Keratinocyte (primary cell): ENCODE data around the gene CD7. TPM values are rescaled to one million over a fixed set of nuclear protein-coding genes. Genes with fewer than 3 reads are reported as not detected.
"Not testable (repeated sequence)": the region's sequence is repeated elsewhere in the genome, so short reads cannot be mapped to it uniquely, and the experiment has no call there.

ENCODE experiments used
- DNase-seq: peaks from one replicate; pipeline ENCODE4 v3.0.0-alpha.2; 2011; ENCODE audit warnings: low read depth, missing footprints, low spot score
- FAIRE-seq: peaks from 2 replicates; lab custom pipeline; 2011; peaks lifted over from hg19 to GRCh38; lab: Jason Lieb, UNC
- H2AFZ ChIP-seq: 2 replicates; pipeline ENCODE4 v1.6.0; 2012; ENCODE audit warnings: low read length, control low read depth, inconsistent platforms; ENCODE audit not compliant: control insufficient read depth
- H3K27ac ChIP-seq: 2 replicates; pipeline ENCODE4 v1.5.1; 2011; ENCODE audit warnings: low read length; ENCODE audit not compliant: control insufficient read depth, insufficient read depth
- H3K27me3 ChIP-seq: 3 replicates; pipeline ENCODE4 v1.6.0; 2011; ENCODE audit warnings: low read length; ENCODE audit not compliant: control insufficient read depth, insufficient read depth; ENCODE audit errors: extremely low read depth
- H3K36me3 ChIP-seq, 2 experiments: 2 replicates in 1 of 2; 3 replicates in 1 of 2; pipeline ENCODE4 v1.5.1; 2011; ENCODE audit warnings: low read length in 2 of 2, mild to moderate bottlenecking in 1 of 2; ENCODE audit not compliant: control insufficient read depth in 2 of 2, insufficient read depth in 2 of 2; ENCODE audit errors: extremely low read depth in 1 of 2
- H3K4me1 ChIP-seq: 3 replicates; pipeline ENCODE4 v1.5.1; 2011; ENCODE audit warnings: low read length; ENCODE audit not compliant: control insufficient read depth, insufficient read depth; ENCODE audit errors: extremely low read depth
- H3K4me2 ChIP-seq: 3 replicates; pipeline ENCODE4 v1.6.0; 2011; ENCODE audit warnings: low read depth, low read length; ENCODE audit not compliant: control insufficient read depth, insufficient read depth; ENCODE audit errors: extremely low read depth
- H3K4me3 ChIP-seq, 3 experiments: fragments of 200-600 bp in 1 of 3; sonication (generic) in 1 of 3; 2 replicates in 2 of 3; 3 replicates in 1 of 3; pipeline ENCODE4 v1.5.1; 2011 to 2016; ENCODE audit warnings: low read length in 3 of 3, mild to moderate bottlenecking in 3 of 3, control low read depth in 2 of 3, inconsistent platforms in 1 of 3, low read depth in 1 of 3, mixed read lengths in 1 of 3, mixed run types in 1 of 3, moderate library complexity in 1 of 3; ENCODE audit not compliant: control insufficient read depth in 2 of 3, insufficient read depth in 2 of 3; ENCODE audit errors: extremely low read depth in 1 of 3
- H3K79me2 ChIP-seq: 2 replicates; pipeline ENCODE4 v1.6.0; 2012; ENCODE audit warnings: low read length; ENCODE audit not compliant: control insufficient read depth, insufficient read depth
- H3K9ac ChIP-seq: 3 replicates; pipeline ENCODE4 v1.6.0; 2011; ENCODE audit warnings: low read length; ENCODE audit not compliant: control insufficient read depth, insufficient read depth; ENCODE audit errors: extremely low read depth
- H3K9me1 ChIP-seq: 3 replicates; pipeline ENCODE4 v1.6.0; 2011; ENCODE audit warnings: low read length; ENCODE audit not compliant: control insufficient read depth, insufficient read depth; ENCODE audit errors: extremely low read depth
- H3K9me3 ChIP-seq: 2 replicates; pipeline ENCODE4 v1.5.1; 2012; ENCODE audit warnings: low read depth, low read length; ENCODE audit not compliant: control insufficient read depth
- H4K20me1 ChIP-seq: 3 replicates; pipeline ENCODE4 v1.6.0; 2011; ENCODE audit warnings: low read length; ENCODE audit not compliant: control insufficient read depth, insufficient read depth; ENCODE audit errors: extremely low read depth
- EZH2 ChIP-seq: IDR thresholded peaks from one replicate; pipeline ENCODE4 v1.6.1; 2012; ENCODE audit warnings: inconsistent platforms, mild to moderate bottlenecking, low read length, moderate library complexity
- dilution Hi-C: fragments of 300-500 bp; cut with MboI; formaldehyde crosslinking; loops from one replicate; pipeline ENCODE4 v1.7.0; 2020; ENCODE audit warnings: low sequenced_read_pairs; ENCODE audit not compliant: extremely low pct_ligation_motif_present
- polyA plus RNA-seq, 5 experiments: library from polyadenylated mRNA; depleted of rRNA in 3 of 5; stranded (reverse) in 3 of 5; stranded (forward) in 1 of 5; unstranded in 1 of 5; fragments of >200 nt; gene quantifications; 1 replicate in 1 of 5; 2 replicates in 3 of 5; 3 replicates in 1 of 5; pipeline versions ENCODE4 v1.2.1 to v1.2.3, GENCODE V29; 2011 to 2012; ENCODE audit warnings: missing spikeins in 2 of 5, low read depth in 1 of 5, low replicate concordance in 1 of 5
- TF ChIP-seq, protein P1 (sequence below), 3 experiments: IDR thresholded peaks in 1 of 3; conservative IDR thresholded peaks in 1 of 3; optimal IDR thresholded peaks in 1 of 3; 2 replicates in 2 of 3; 3 replicates in 1 of 3; pipeline versions ENCODE3 to v1.5.1; 2011; ENCODE audit warnings: low read length in 3 of 3, mild to moderate bottlenecking in 3 of 3, moderate library complexity in 2 of 3, control low read depth in 1 of 3, inconsistent platforms in 1 of 3; ENCODE audit not compliant: insufficient read depth in 2 of 3; ENCODE audit errors: extremely low read depth in 1 of 3

The CD7 gene
- polyA plus RNA-seq, 1 donor (not counting 4 experiments of a cell fraction or from before 2014, with no cell fraction given): not detected

DNA sequence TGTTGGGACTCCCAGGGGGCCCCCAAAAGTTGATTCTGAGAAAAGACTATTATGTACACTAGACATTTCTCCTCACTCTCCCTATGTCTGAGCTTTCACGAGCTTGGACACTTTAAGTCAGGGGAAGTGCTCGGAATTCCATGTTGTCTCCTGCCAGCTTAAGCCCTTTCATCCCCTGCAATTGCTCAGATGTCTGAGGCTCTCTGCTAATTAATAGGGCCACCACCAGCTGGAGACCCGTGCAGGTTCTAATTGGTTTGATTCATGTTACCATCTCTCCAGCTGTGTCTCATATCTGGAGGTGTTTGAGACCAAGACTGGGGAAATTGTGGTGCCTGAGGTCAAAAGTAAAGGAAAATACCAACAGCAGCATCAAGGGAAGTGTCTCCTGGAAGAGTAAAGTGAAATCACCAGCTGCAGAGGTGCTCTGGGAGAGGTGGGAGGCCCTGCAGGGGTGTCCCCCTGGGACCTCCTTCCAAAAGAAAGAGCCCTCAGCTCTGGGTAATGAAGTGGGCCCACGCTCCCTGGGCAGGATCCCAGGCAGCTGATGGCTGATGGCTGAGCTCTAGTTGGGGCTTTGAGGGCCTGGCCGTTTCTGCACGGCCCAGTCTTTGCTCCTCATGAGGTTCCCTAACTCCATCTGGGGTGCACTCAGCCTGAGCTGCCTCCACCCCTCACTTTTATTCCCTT lies 48.3 kb upstream of the CD7 start:
- no peak overlapping the region for H2AFZ ChIP-seq
- no peaks in the 10 kb centered on the region for H3K9me3 ChIP-seq
- FAIRE-seq: no peak
- no peak for DNase-seq
- H3K9ac ChIP-seq: no peak overlapping the region
- no peaks in the 10 kb centered on the region for H4K20me1 ChIP-seq
- H3K4me2 ChIP-seq: no peak overlapping the region
- TF ChIP-seq, protein P1, sequence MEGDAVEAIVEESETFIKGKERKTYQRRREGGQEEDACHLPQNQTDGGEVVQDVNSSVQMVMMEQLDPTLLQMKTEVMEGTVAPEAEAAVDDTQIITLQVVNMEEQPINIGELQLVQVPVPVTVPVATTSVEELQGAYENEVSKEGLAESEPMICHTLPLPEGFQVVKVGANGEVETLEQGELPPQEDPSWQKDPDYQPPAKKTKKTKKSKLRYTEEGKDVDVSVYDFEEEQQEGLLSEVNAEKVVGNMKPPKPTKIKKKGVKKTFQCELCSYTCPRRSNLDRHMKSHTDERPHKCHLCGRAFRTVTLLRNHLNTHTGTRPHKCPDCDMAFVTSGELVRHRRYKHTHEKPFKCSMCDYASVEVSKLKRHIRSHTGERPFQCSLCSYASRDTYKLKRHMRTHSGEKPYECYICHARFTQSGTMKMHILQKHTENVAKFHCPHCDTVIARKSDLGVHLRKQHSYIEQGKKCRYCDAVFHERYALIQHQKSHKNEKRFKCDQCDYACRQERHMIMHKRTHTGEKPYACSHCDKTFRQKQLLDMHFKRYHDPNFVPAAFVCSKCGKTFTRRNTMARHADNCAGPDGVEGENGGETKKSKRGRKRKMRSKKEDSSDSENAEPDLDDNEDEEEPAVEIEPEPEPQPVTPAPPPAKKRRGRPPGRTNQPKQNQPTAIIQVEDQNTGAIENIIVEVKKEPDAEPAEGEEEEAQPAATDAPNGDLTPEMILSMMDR (optimal IDR thresholded peaks at IDR 0.05 in 1 of 3, IDR thresholded peaks at IDR 0.05 in 1 of 3, conservative IDR thresholded peaks at IDR 0.05 in 1 of 3; ENCODE audit: extremely low read depth in 1 of 3, insufficient read depth in 2 of 3, low read length in 3 of 3): no peak
- no peak for TF ChIP-seq EZH2
- no peaks in the 10 kb centered on the region for H3K36me3 ChIP-seq
- no peaks in the 10 kb centered on the region for H3K9me1 ChIP-seq
- H3K27me3 ChIP-seq: peaks cover 23% of the 10 kb centered on the region
- H3K4me3 ChIP-seq: no peak overlapping the region
- no peaks in the 10 kb centered on the region for H3K79me2 ChIP-seq
- dilution Hi-C loops: no loop called here
- peaks cover 3% of the 10 kb centered on the region for H3K4me1 ChIP-seq
- no peak overlapping the region for H3K27ac ChIP-seq

DNA sequence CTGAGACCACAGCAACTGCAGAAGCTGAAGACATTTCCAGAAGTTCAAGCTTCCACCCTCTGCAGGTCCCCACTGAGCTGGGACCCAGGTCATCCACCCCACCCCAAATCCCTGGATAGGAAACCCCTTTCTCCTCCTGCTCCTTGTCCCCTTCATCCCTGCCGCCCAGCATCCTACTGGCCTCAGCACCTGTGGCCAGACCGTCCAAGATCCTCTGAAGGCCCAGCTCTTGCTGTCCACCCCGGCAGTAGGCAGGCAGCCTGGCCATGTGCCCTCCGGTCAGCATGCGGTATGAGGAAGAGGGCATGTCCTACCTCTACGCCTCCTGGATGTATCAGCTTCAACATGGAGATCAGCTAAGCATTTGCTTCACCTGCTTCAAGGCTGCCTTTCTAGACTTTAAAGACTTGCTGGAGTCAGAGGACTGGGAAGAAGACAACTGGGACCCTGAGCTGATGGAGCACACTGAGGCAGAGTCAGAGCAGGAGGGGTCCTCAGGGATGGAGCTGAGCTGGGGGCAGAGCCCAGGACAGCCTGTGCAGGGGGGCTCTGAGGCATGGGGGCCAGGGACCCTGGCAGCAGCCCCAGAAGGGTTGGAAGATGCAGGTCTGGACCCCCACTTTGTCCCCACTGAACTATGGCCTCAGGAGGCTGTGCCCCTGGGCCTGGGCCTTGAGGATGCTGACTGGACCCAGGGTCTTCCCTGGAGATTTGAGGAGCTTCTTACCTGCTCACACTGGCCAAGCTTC lies 44.7 kb upstream of the CD7 start:
- Histone ChIP-seq H3K9me1 (no peaks in the 10 kb centered on the region), H3K4me1 (no peaks in the 10 kb centered on the region), H2AFZ (no peak overlapping the region), H3K36me3 (no peaks in the 10 kb centered on the region), H3K27ac (no peak overlapping the region), H3K79me2 (no peaks in the 10 kb centered on the region), H3K4me2 (no peak overlapping the region), H3K9me3 (no peaks in the 10 kb centered on the region), H4K20me1 (no peaks in the 10 kb centered on the region), H3K27me3 (peaks cover 21% of the 10 kb centered on the region), H3K4me3 (no peak overlapping the region), H3K9ac (no peak overlapping the region)
- DNase-seq (no peak), FAIRE-seq (no peak)
- TF ChIP-seq, protein P1 (optimal IDR thresholded peaks at IDR 0.05 in 1 of 3, IDR thresholded peaks at IDR 0.05 in 1 of 3, conservative IDR thresholded peaks at IDR 0.05 in 1 of 3; ENCODE audit: extremely low read depth in 1 of 3, insufficient read depth in 2 of 3, low read length in 3 of 3): no peak
- no peak for TF ChIP-seq EZH2
- dilution Hi-C loops: no loop called here

DNA sequence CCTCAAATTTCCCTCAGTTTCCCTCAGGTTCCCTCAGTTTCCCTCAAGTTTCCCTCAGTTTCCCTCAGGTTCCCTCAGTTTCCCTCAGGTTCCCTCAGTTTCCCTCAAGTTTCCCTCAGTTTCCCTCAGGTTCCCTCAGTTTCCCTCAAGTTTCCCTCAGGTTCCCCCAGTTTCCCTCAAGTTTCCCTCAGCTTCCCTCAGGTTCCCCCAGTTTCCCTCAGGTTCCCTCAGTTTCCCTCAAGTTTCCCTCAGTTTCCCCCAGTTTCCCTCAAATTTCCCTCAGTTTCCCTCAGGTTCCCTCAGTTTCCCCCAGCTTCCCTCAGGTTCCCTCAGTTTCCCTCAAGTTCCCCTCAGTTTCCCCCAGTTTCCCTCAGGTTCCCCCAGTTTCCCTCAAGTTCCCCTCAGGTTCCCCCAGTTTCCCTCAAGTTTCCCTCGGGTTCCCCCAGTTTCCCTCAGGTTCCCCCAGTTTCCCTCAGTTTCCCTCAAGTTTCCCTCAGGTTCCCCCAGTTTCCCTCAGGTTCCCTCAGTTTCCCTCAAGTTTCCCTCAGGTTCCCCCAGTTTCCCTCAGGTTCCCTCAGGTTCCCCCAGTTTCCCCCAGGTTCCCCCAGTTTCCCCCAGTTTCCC lies 42.2 kb upstream of the CD7 start:
- Histone ChIP-seq H3K27me3 (peaks cover 21% of the 10 kb centered on the region), H3K4me1 (peaks cover 14% of the 10 kb centered on the region)
- H3K36me3 ChIP-seq, H3K9me1 ChIP-seq, H3K4me3 ChIP-seq, H2AFZ ChIP-seq, FAIRE-seq, H3K9ac ChIP-seq, H3K4me2 ChIP-seq, H3K9me3 ChIP-seq, H3K79me2 ChIP-seq, H4K20me1 ChIP-seq, DNase-seq, H3K27ac ChIP-seq, dilution Hi-C loops: not testable (repeated sequence)
